ENCODE measurements around the gene MYO6.
A peak's percentile ranks its signal among the peaks of the same experiment; 100 is the strongest.
"Not testable (repeated sequence)": the region's sequence is repeated elsewhere in the genome, so short reads cannot be mapped to it uniquely, and the experiment has no call there.

MYO6 gene

GRCh38 chr6:75893058-75893775 is 144.2 kb downstream of the MYO6 start:
- peak; percentile 40 for DNase-seq (ENCODE audit: low spot score)

DNA sequence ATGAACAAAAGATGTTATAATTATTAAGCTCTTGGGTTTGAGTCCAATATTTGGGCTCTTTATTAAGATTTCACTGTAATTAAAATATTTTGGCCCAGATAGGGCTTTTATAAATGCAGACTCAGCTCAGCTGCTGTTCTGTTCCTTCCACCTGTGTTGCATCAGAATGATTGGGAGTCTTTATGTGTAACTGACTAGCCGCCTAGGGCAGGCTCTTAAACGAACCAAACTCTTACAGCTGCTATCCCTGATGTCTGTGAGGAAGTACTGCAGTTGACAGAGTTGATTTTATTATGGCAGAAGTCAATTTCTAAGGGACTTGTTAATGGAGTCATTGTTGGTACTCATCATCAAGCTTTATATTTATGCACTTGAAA is 144.7 kb downstream of the MYO6 start:
- DNase-seq (ENCODE audit: low spot score), result no peak

GRCh38 chr6:75896526-75896925 is 147.5 kb downstream of the MYO6 start:
- no peak for DNase-seq (ENCODE audit: low spot score)

GRCh38 chr6:75900216-75900615 is 151.2 kb downstream of the MYO6 start:
- not testable (repeated sequence) for DNase-seq (ENCODE audit: low spot score)

DNA sequence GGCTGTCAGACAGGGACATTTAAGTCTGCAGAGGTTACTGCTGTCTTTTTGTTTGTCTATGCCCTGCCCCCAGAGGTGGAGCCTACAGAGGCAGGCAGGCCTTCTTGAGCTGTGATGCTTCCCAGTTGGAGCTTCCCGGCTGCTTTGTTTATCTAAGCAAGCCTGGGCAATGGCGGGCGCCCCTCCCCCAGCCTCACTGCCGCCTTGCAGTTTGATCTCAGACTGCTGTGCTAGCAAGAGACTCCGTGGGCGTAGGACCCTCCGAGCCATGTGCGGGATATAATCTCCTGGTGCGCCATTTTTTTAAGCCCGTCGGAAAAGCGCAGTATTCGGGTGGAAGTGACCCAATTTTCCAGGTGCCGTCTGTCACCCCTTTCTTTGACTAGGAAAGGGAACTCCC is 156.1 kb downstream of the MYO6 start:
- DNase-seq (ENCODE audit: low spot score), result not testable (repeated sequence)

DNA sequence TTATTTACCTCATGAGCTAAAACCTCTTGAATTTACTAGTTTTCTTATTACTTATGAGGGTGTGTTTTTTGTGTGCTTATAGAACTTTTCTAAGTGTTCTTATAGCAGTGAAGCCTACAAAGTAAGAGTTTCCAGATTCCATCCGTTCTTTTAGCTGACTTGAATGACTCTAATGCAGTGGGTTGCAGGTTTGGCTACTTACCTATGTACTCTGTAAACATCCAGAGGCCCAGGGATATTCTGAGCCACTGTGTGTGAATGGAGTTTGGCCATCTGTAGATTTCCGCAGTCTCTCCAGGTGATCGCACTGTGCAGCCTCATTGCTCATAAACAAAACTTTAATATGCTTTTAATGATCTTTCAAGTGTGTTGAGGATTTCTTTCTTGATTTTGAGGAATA is 157.8 kb downstream of the MYO6 start:
- no peak for DNase-seq (ENCODE audit: low spot score)

DNA sequence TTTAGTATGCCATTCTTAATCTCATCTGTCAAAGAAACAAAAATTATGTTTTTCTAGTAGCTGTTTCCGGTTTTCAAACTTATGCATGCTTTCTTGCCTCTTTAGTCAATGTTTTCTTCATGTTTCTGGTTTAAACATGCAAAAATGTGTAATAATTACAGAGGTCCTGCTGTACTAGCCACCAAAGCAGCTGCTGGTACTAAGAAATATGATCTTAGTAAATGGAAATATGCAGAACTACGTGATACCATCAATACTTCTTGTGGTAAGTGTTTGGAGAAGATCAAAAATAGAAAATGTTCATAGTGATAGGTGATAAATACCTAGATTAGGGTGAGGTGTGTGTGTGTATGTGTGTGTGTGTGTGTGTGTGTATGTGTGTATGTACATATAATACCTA is 158.4 kb downstream of the MYO6 start:
- DNase-seq (ENCODE audit: low spot score), result no peak

DNA sequence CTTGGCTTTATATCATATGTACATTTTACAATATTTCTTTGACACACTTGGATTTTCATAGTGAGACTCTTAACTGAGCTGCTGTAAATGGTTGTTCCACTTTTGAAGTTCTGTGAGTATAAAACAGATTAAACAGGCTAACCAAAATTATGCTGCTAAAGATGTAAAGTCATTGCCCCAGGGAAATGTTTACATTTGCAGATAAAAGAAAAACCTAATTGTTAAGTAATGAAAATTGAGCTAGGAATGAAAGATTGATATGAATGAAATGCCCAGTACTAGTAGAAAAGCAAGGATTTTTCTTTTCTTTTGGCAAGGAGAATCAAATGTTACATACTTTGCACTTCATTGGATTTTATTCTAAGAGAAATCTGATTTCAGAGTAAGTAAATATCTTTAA is 164.0 kb downstream of the MYO6 start:
- DNase-seq (ENCODE audit: low spot score), result no peak

GRCh38 chr6:75922226-75922625 is 173.2 kb downstream of the MYO6 start:
- no peak for DNase-seq (ENCODE audit: low spot score)

- DNase-seq (ENCODE audit: low spot score), result no peak
Measured at GRCh38 chr6:75926293-75927168, 177.5 kb downstream of the MYO6 start.

DNA sequence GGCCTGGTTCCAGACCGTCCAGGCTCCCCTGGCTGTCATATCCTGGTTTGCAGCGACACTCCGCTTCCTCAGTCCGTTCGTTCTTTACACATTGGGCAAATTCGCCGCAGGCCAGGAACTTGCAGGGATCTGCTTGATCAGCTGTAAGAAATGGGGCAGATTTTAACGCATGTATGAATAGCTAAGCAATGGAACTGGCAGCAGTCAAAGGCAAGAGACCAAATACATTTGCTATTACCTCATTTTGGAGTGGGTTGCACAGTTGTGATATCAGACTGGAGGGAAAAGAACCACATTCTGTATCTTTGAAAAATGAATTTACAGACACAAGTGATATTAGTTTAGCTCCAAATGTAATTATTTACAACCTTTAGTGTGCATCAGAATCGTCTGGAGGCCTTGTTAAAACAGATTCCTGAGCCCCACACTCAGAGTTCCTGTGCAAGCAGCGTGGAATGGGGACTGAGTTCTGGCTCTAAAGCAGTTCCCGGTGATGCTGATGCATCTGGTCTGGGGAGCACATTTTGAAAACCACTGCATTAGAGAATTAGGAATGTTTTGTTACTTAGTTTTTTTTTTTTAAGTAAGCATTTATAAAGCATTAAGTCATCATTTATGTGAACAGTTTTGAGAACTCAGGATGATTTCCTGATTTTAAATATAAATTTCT is 182.1 kb downstream of the MYO6 start:
- no peak for DNase-seq (ENCODE audit: low spot score)

DNA sequence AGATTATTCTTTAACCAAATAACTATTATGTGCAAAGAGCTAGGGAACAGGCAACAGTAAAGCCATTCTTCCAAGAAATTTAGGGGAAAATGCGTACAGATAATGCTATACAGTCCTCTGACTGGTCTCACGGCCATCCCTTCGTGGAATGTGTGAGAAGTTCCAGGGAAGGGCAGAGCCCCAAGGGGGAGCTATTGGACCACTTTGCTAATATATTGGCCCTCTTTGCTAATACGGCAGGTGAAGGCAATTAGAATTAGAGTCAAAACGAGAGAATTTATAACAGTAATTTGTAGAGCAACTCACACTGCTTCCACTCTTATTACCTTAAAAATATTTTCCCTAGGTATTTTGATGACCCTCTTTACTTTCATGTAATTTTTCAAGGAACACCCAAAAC is 183.0 kb downstream of the MYO6 start:
- peak; percentile 44 for DNase-seq (ENCODE audit: low spot score)

- DNase-seq (ENCODE audit: low spot score), result no peak
Measured at GRCh38 chr6:75933387-75933975, 184.4 kb downstream of the MYO6 start.

DNA sequence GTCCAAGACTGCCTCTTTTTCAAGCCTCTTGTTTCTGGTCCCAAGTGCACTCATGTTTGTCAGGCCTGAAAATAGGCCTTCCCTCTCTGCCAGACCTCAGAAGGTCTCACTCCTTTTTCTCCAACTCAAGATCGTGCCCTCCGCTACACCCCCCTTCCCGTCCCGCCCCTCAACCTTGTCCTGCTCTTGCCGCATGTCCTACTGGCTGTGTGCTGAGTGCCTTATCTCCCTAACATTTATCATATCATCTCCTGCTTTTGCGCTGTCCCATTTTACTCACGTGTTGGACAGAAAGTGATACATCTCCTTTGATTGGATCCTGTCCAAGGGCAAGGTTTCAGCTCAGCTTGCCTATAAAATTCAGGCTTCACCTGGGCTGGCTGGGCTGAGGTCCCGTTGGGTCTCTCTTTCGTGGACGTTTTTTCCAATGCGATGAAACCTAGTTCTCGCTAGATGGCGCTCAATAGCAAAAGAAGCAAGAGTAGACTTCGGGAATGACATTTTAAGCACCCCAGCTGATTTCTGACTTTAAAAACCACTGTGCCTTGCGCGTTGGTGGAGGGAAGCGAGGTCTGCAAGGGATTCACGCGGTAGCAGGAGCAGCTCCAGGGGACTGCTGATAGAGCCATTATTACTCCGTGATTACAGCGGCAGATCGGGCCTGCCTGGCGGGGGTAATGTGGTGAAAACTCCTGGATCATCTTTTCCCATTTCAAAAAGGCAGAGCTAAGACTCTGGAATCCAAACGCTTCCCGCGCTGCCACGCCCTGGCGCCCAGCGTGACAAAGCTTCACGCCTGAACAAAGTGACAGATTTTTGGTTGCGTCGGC is 185.8 kb downstream of the MYO6 start:
- peak; percentile 80 for DNase-seq (ENCODE audit: low spot score)

DNA sequence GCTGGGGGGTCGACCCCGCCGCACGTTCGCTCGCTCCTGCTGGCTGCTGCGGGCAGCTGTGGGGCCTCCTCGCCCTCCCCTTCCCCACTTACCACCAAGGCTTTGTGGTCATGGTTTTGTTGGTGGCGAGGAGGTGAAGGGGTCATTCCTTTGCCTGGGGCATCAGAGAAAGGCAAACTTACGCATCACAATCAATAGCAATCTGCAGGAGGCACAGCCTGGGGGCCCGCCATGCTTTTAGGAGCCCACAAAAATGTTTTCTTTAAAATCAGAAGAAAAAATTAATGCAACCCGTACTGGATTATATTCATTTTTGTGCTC is 186.4 kb downstream of the MYO6 start:
- DNase-seq (ENCODE audit: low spot score), result peak; percentile 41

- no peak for DNase-seq (ENCODE audit: low spot score)
Measured at GRCh38 chr6:75936682-75937081, 187.6 kb downstream of the MYO6 start.

- DNase-seq (ENCODE audit: low spot score), result no peak
Measured at GRCh38 chr6:75937846-75938245, 188.8 kb downstream of the MYO6 start.

GRCh38 chr6:75940564-75940963 is 191.5 kb downstream of the MYO6 start:
- DNase-seq (ENCODE audit: low spot score), result no peak

DNA sequence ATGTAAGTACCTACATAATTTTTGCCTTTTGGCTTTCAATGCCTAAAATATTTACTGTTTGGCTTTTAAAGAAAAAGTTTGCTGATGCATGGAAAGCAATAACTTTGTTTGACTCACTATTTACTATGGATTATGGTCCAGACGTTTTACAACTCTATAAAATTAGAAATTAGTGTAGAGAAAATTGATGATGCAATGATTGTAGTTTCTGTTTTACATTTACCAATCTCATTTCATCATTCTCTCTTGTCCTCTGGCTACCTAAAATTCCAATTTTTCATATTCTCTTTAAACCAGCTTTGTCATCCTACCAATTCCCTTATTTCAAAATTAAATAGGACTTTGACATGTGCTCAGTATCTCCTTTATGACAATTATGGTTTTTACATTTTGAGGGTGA is 192.5 kb downstream of the MYO6 start:
- DNase-seq (ENCODE audit: low spot score), result no peak

- no peak for DNase-seq (ENCODE audit: low spot score)
Measured at GRCh38 chr6:75943381-75943780, 194.3 kb downstream of the MYO6 start.

GRCh38 chr6:75946146-75946831 is 197.2 kb downstream of the MYO6 start:
- no peak for DNase-seq (ENCODE audit: low spot score)
